ENCODE results near the gene FBN2. TPM values are rescaled to one million over a fixed set of nuclear protein-coding genes. Genes with fewer than 3 reads are reported as not detected.

Gene FBN2
- total and polyA plus RNA-seq, 2 experiments from 2014 or later, result 15.2 to 63.2 TPM

GRCh38 chr5:128212191-128212806 is 325.7 kb downstream of the FBN2 start:
- TF ChIP-seq EZH2phosphoT487 (IDR thresholded peaks at IDR 0.05; ENCODE audit: insufficient read depth, low read depth) (no peak), EZH2 (IDR thresholded peaks at IDR 0.05; ENCODE audit: insufficient read depth, poor library complexity, severe bottlenecking) (no peak)
- H3K4me1 ChIP-seq (ENCODE audit: insufficient read depth), result peaks cover 10% of the 10 kb centered on the region
- peaks cover 8% of the 10 kb centered on the region for H3F3A ChIP-seq (ENCODE audit: insufficient read depth)
- in situ Hi-C loops (cut with MboI), result loop anchor here (10.0 to 25.0 kb wide), 3 partner anchors 283 to 1550 kb away; no protein-coding TSS in a partner anchor
- no peaks in the 10 kb centered on the region for H3K36me3 ChIP-seq (ENCODE audit: low read depth)
- no peak overlapping the region for H3K27ac ChIP-seq
- no peaks in the 10 kb centered on the region for H3K9me2 ChIP-seq (ENCODE audit: insufficient read depth)
- no peak overlapping the region for H3K9ac ChIP-seq
- H2AFZ ChIP-seq, result no peak overlapping the region
- DNase-seq, result no peak
- no peak overlapping the region for H3K4me2 ChIP-seq (ENCODE audit: unreplicated experiment)
- H3K4me3 ChIP-seq, result no peak overlapping the region
- H3K79me2 ChIP-seq (ENCODE audit: insufficient read depth), result no peaks in the 10 kb centered on the region
- H4K20me1 ChIP-seq (ENCODE audit: insufficient read depth), result no peaks in the 10 kb centered on the region
- WGBS, 2 experiments (ENCODE audit: low coverage in 1 of 2, low lambda C conversion rate in 2 of 2, missing lambda C conversion rate in 2 of 2), result 58 to 59% methylated on average over 5 of the region's 5 CpGs
- no peaks in the 10 kb centered on the region for H3K9me3 ChIP-seq (ENCODE audit: low read depth)
- H3K27me3 ChIP-seq (replicated peaks; ENCODE audit: insufficient read depth), result no peaks in the 10 kb centered on the region

DNA sequence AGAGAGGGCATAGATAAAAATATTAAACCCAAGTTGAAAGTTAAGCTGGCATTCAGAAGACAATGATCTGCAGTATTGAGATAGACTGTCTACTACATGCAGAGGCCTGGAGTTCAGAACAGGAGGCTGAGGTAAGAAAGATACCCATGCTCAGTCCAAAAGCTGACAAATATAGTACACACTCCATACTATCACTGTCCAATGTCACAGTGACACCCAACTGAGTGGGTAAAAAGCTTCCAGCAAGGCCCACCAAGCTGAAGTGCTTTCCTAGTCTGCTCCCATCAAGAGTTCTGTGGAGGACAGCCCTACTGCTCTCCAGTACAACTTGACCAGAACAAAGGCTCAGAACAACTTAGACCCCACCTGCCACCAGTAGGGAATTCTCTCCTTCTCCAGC is 329.6 kb downstream of the FBN2 start:
- DNase-seq, result no peak
- Histone ChIP-seq H3K9ac (no peak overlapping the region), H4K20me1 (ENCODE audit: insufficient read depth) (no peaks in the 10 kb centered on the region), H3F3A (ENCODE audit: insufficient read depth) (no peaks in the 10 kb centered on the region), H3K9me2 (ENCODE audit: insufficient read depth) (no peaks in the 10 kb centered on the region), H3K79me2 (ENCODE audit: insufficient read depth) (no peaks in the 10 kb centered on the region), H3K36me3 (ENCODE audit: low read depth) (no peaks in the 10 kb centered on the region), H3K4me3 (no peak overlapping the region), H3K4me2 (ENCODE audit: unreplicated experiment) (no peak overlapping the region), H3K27me3 (replicated peaks; ENCODE audit: insufficient read depth) (no peaks in the 10 kb centered on the region), H3K27ac (no peak overlapping the region), H2AFZ (no peak overlapping the region), H3K4me1 (ENCODE audit: insufficient read depth) (peaks cover 5% of the 10 kb centered on the region; the same call in 1 of the 2 replicates), H3K9me3 (ENCODE audit: low read depth) (no peaks in the 10 kb centered on the region)
- in situ Hi-C loops (cut with MboI), result loop anchor here (10.0 to 25.0 kb wide), 3 partner anchors 629 to 1554 kb away; no protein-coding TSS in a partner anchor
- no peak for TF ChIP-seq EZH2phosphoT487 (IDR thresholded peaks at IDR 0.05; ENCODE audit: insufficient read depth, low read depth)
- no peak for TF ChIP-seq EZH2 (IDR thresholded peaks at IDR 0.05; ENCODE audit: insufficient read depth, poor library complexity, severe bottlenecking)

Small RNA genes lying within 50 kb of the gene (small RNA-seq; reads per million reads assigned to genes)
- gene RF00019 (ENCODE audit: low read depth, low replicate concordance), result not detected
